ENCODE results near the gene SLC41A3.
"Not testable (repeated sequence)": the region's sequence is repeated elsewhere in the genome, so short reads cannot be mapped to it uniquely, and the experiment has no call there.

Gene SLC41A3

DNA sequence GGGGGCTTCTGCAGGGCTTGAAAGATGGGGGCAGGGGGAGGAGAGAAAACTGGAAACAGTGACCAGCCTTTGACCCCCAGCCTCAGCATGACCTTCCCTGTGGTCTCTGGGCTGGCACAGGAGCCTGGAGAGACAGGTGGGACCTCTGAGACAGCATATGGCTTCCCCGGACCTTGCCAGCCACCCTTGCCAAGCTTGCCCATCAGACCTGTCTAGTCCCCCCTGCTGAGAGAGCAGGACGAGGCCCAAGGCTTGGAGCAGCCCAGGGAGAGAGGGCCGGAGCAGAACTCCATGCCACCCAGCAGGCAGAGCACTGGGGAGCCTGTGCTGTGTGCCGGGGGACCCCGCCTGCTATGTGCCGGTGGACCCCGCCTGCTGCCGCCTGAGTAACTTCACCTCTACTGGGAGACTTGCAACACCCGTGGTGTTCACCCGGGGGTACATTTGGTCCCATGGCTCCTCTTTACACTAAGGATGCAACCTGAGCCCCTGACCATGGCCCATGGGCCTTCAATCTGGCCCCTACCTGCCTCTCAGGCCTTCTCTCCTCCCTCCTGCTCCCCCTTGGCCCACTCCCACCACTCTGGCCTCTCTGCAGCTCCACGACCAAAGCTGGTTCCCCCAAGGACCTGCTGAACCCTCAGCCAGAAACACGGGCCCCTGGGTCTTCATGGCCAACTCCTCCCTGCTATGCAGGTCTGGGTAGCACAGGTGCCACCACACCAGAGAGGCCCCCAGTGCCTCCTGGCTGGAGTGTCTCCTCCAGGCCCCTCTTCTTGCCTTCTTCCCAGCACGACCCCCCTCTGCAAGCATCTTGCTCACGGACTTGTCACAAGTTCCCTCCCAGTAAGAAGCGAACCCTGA, 21.1 kb upstream of the SLC41A3 start:
- H3K4me1 Mint-ChIP-seq (ENCODE audit: low read depth) = no peaks in the 10 kb centered on the region

GRCh38 chr3:126104028-126104635, 20.2 kb upstream of the SLC41A3 start:
- Mint-ChIP-seq H3K36me3 (ENCODE audit: low read depth) (no peaks in the 10 kb centered on the region), H3K4me3 (no peak overlapping the region), H3K9me3 (no peaks in the 10 kb centered on the region), H3K4me1 (ENCODE audit: low read depth) (no peaks in the 10 kb centered on the region), H3K27me3 (ENCODE audit: low read depth) (no peaks in the 10 kb centered on the region), H3K27ac (no peak overlapping the region)

More for the DNA sequence above, 21.1 kb upstream of the SLC41A3 start:
- H3K4me3 Mint-ChIP-seq = no peak overlapping the region
- no peaks in the 10 kb centered on the region for H3K9me3 Mint-ChIP-seq
- H3K27me3 Mint-ChIP-seq (ENCODE audit: low read depth) = no peaks in the 10 kb centered on the region
- no peak overlapping the region for H3K27ac Mint-ChIP-seq
- no peaks in the 10 kb centered on the region for H3K36me3 Mint-ChIP-seq (ENCODE audit: low read depth)

DNA sequence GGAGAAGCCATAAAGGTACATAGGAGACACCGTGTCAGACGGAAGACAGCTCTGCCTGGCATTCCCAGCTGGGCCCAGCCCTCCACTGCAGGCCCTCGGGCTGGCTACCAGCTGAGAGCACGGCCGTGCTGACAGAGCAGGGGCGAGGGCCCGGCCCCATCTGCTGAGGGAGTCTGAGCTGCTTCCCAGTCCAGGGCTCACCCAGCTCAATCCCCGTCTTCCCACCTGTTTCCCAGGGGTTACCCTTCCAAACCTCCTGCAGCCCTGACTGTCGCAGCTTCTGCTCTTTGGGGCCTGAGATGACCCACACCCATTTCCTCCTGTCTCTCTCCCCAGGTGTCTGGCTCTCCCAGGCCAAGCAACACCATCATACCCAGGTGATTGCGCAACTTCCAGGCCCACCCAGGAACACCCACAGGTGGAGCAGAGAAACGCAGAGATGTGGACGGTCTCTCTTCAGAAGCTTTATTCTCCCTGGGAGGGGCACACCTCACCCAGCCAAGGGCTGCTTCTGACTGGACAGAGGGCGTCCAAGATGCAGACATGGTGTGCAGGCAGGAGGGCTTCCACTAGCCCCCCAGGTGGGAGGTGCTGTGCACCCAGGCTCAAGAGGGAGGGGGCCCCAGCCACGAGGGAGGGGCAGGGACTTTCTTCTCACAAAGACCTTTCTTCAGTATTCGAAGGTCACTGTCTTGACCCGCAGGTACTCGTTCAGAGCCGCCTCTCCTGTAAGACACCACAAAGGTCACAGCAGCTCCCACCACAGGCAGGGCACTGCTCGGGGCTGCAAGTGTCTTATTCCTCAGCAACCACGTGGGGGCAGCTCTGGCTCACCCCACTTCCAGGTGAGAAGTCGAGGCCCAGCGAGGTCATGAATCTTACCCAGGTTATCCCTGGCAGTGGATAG, 19.4 kb upstream of the SLC41A3 start:
- Mint-ChIP-seq H3K4me1 (ENCODE audit: low read depth) (no peaks in the 10 kb centered on the region), H3K4me3 (no peak overlapping the region), H3K27me3 (ENCODE audit: low read depth) (no peaks in the 10 kb centered on the region), H3K36me3 (ENCODE audit: low read depth) (no peaks in the 10 kb centered on the region), H3K9me3 (no peaks in the 10 kb centered on the region), H3K27ac (no peak overlapping the region)

DNA sequence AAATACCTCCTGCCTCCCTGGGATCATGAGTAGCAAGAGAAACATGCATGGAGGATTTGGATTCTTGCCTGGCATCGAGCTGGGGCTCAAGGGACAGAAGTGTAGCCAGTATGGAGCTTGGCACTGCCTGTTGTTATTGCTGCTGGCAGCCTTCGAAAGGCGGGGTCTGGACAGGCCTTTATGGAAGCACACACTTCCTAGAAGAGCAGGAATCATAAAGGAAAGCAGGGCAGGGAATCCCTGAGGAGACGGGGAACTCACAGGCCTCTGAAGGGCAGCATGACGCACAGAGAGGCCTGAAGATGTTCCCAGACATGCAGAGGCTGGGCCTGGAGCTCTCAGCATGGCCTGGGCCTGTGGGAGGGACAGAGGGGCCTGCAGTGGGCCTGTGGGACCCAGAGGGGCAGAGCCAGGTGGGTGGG, 18.6 kb upstream of the SLC41A3 start:
- H3K27me3 Mint-ChIP-seq (ENCODE audit: low read depth) = no peaks in the 10 kb centered on the region
- H3K27ac Mint-ChIP-seq = no peak overlapping the region
- H3K4me3 Mint-ChIP-seq = no peak overlapping the region
- no peaks in the 10 kb centered on the region for H3K36me3 Mint-ChIP-seq (ENCODE audit: low read depth)
- peaks cover 3% of the 10 kb centered on the region for H3K9me3 Mint-ChIP-seq
- H3K4me1 Mint-ChIP-seq (ENCODE audit: low read depth) = no peaks in the 10 kb centered on the region

- no peak overlapping the region for H3K27ac Mint-ChIP-seq
- H3K4me1 Mint-ChIP-seq (ENCODE audit: low read depth) = no peaks in the 10 kb centered on the region
- no peaks in the 10 kb centered on the region for H3K36me3 Mint-ChIP-seq (ENCODE audit: low read depth)
- no peak overlapping the region for H3K4me3 Mint-ChIP-seq
- H3K27me3 Mint-ChIP-seq (ENCODE audit: low read depth) = no peaks in the 10 kb centered on the region
- H3K9me3 Mint-ChIP-seq = peaks cover 7% of the 10 kb centered on the region
These were observed 18.1 kb upstream of the SLC41A3 start for GRCh38 chr3:126102011-126102410.

- Mint-ChIP-seq H3K36me3 (ENCODE audit: low read depth) (no peaks in the 10 kb centered on the region), H3K27me3 (ENCODE audit: low read depth) (no peaks in the 10 kb centered on the region), H3K9me3 (peaks cover 12% of the 10 kb centered on the region), H3K4me1 (ENCODE audit: low read depth) (no peaks in the 10 kb centered on the region), H3K27ac (no peak overlapping the region), H3K4me3 (no peak overlapping the region)
These were observed 17.6 kb upstream of the SLC41A3 start for GRCh38 chr3:126101521-126101982.

GRCh38 chr3:126100634-126101301, 16.8 kb upstream of the SLC41A3 start:
- no peak overlapping the region for H3K27ac Mint-ChIP-seq
- H3K4me3 Mint-ChIP-seq = no peak overlapping the region

GRCh38 chr3:126100269-126100633, 16.3 kb upstream of the SLC41A3 start:
- peaks cover 4% of the 10 kb centered on the region for H3K36me3 Mint-ChIP-seq (ENCODE audit: low read depth)
- H3K27ac Mint-ChIP-seq = no peak overlapping the region
- no peak overlapping the region for H3K4me3 Mint-ChIP-seq
- H3K4me1 Mint-ChIP-seq (ENCODE audit: low read depth) = no peaks in the 10 kb centered on the region
- no peaks in the 10 kb centered on the region for H3K27me3 Mint-ChIP-seq (ENCODE audit: low read depth)
- peaks cover 23% of the 10 kb centered on the region for H3K9me3 Mint-ChIP-seq

More at GRCh38 chr3:126100634-126101301, 16.8 kb upstream of the SLC41A3 start:
- Mint-ChIP-seq H3K4me1 (ENCODE audit: low read depth) (no peaks in the 10 kb centered on the region), H3K9me3 (peaks cover 18% of the 10 kb centered on the region), H3K36me3 (ENCODE audit: low read depth) (peaks cover under 1% of the 10 kb centered on the region), H3K27me3 (ENCODE audit: low read depth) (no peaks in the 10 kb centered on the region)

DNA sequence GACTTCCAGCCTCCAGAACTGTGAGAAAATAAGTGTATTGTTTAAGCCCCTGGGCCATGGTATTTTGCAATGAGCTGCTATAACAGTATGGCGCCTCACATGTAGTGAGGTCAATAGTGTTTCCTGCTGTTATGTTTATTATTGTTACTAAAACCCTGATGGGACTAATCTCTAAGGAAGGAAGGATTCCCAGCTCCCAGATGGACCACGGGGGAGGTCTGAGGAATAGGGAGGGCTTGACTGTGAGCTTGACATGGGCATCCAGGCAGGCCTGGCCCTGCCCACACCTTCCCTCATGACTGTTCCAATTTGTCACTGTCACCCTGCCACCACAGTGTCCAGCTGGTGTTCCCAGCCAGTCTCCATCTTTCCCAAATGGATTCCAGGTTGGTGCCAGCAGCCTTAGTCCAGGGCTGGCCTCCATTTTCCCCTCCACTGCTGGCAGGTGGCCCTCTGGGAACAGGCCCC, 14.5 kb upstream of the SLC41A3 start:
- H3K4me1 Mint-ChIP-seq (ENCODE audit: low read depth) = no peaks in the 10 kb centered on the region
- no peak overlapping the region for H3K27ac Mint-ChIP-seq
- peaks cover 3% of the 10 kb centered on the region for H3K27me3 Mint-ChIP-seq (ENCODE audit: low read depth)
- H3K36me3 Mint-ChIP-seq (ENCODE audit: low read depth) = peaks cover 4% of the 10 kb centered on the region
- H3K9me3 Mint-ChIP-seq = peaks cover 38% of the 10 kb centered on the region
- H3K4me3 Mint-ChIP-seq = no peak overlapping the region

DNA sequence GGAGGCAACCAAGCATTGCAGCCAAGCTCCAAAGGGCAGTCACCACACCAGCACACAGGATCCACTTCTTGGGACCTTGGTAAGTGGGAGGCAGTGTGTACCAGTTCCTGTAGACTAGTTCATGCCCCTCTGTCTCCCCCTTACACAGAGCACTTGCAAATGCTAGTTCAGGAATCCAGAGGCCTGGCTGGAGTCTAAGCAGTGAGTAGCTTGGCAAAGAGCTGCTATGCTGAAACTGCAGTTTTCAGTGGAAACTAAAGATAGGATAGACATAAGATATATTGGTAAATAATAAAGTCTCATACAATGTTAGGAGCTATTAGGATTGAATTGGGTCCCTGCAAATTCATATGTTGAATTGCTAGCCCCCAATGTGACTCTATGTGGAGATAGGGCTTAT, 13.9 kb upstream of the SLC41A3 start:
- H3K27me3 Mint-ChIP-seq (ENCODE audit: low read depth) = peaks cover 4% of the 10 kb centered on the region

GRCh38 chr3:126096274-126096673, 12.3 kb upstream of the SLC41A3 start:
- H3K27me3 Mint-ChIP-seq (ENCODE audit: low read depth); H3K36me3 Mint-ChIP-seq (ENCODE audit: low read depth); H3K4me3 Mint-ChIP-seq; H3K4me1 Mint-ChIP-seq (ENCODE audit: low read depth); H3K27ac Mint-ChIP-seq: not testable (repeated sequence)
- H3K9me3 Mint-ChIP-seq = peaks cover 48% of the 10 kb centered on the region

More for the DNA sequence above, 13.9 kb upstream of the SLC41A3 start:
- Mint-ChIP-seq H3K9me3 (peaks cover 38% of the 10 kb centered on the region), H3K27ac (no peak overlapping the region), H3K4me1 (ENCODE audit: low read depth) (no peaks in the 10 kb centered on the region), H3K4me3 (no peak overlapping the region), H3K36me3 (ENCODE audit: low read depth) (peaks cover 4% of the 10 kb centered on the region)

DNA sequence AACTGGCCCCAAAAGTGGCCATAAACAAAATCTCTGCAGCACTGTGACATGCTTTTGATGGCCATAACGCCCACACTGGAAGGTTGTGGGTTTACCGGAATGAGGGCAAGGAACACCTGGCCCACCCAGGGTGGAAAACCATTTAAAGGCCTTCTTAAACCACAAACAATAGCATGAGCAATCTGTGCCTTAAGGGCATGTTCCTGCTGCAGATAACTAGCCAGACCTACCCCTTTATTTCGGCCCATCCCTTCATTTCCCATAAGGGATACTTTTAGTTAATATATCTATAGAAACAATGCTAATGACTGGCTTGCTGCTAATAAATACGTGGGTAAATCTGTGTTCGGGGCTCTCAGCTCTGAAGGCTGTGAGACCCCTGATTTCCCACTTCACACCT, 8.2 kb upstream of the SLC41A3 start:
- H3K9me3 Mint-ChIP-seq = peaks cover 52% of the 10 kb centered on the region
- not testable (repeated sequence) for H3K36me3 Mint-ChIP-seq (ENCODE audit: low read depth); H3K27ac Mint-ChIP-seq; H3K27me3 Mint-ChIP-seq (ENCODE audit: low read depth); H3K4me3 Mint-ChIP-seq; H3K4me1 Mint-ChIP-seq (ENCODE audit: low read depth)

- peaks cover 16% of the 10 kb centered on the region for H3K4me1 Mint-ChIP-seq (ENCODE audit: low read depth)
- H3K9me3 Mint-ChIP-seq = peaks cover 19% of the 10 kb centered on the region
- H3K27ac Mint-ChIP-seq = no peak overlapping the region
- no peaks in the 10 kb centered on the region for H3K27me3 Mint-ChIP-seq (ENCODE audit: low read depth)
- no peak overlapping the region for H3K4me3 Mint-ChIP-seq
- H3K36me3 Mint-ChIP-seq (ENCODE audit: low read depth) = no peaks in the 10 kb centered on the region
These were observed 3.7 kb upstream of the SLC41A3 start for GRCh38 chr3:126087552-126088175.
